ENCODE measurements around the gene CA5A.
"Not testable (repeated sequence)": the region's sequence is repeated elsewhere in the genome, so short reads cannot be mapped to it uniquely, and the experiment has no call there.

CA5A gene

GRCh38 chr16:87948119-87948545 lies 11.8 kb upstream of the CA5A start:
- no peak for DNase-seq (ENCODE audit: low read depth in 2 of 2)

GRCh38 chr16:87947356-87948118 lies 11.2 kb upstream of the CA5A start:
- no peak for DNase-seq (ENCODE audit: low read depth in 2 of 2)

- no peak for DNase-seq (ENCODE audit: low read depth in 2 of 2)
Measured at GRCh38 chr16:87946596-87947347, 10.4 kb upstream of the CA5A start.

DNA sequence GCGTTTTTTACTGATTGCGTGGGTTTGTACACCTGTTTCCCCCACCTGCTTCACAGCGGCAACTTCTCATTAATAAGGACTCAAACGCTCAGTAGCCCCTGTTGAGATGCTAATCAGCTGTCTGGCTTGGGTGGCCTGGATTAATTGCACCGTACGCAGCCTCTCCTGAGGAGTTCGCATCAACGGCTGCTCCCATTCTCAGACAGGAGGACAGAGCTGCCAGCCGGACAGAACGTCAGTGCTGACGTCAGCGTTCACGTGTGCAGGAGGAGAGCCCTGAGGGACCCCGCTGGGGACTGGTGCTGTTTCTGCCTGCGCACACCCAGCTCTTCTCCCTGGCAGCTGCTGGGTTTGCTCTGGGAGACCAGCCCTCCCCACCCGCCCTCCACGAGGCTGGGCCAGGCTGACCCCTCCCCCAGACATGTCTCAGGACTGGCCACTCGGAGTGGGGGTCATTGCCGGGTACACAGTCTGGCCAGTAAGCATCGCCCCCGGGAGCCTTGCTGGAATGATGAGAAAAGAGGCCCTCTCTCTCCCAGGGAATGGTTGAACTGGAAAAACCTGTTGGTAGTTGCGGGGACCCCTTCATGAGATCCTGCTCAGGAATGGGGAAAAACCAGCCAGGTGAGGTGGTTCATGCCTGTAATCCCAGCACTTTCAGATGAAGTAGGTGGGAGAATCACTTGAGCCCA lies 9.2 kb upstream of the CA5A start:
- no peak for DNase-seq (ENCODE audit: low read depth in 2 of 2)

GRCh38 chr16:87942680-87943079 lies 6.4 kb upstream of the CA5A start:
- no peak for DNase-seq (ENCODE audit: low read depth in 2 of 2)

- no peak for DNase-seq (ENCODE audit: low read depth in 2 of 2)
Measured at GRCh38 chr16:87939562-87940423, 3.5 kb upstream of the CA5A start.

GRCh38 chr16:87938412-87938949 lies 2.2 kb upstream of the CA5A start:
- DNase-seq (ENCODE audit: low read depth in 2 of 2) = no peak

DNA sequence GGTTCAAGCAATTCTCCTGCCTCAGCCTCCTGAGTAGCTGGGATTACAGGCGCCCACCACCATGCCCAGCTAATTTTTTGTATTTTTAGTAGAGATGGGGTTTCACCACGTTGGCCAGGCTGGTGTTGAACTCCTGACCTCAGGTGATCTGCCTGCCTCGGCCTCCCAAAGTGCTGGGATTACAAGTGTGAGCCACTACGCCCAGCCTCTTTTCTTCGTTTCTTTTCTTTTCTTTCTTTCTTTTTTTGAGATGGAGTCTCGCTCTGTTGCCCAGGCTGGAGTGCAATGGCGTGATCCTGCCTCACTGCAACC lies 858 bp upstream of the CA5A start:
- not testable (repeated sequence) for DNase-seq (ENCODE audit: low read depth in 2 of 2)

DNA sequence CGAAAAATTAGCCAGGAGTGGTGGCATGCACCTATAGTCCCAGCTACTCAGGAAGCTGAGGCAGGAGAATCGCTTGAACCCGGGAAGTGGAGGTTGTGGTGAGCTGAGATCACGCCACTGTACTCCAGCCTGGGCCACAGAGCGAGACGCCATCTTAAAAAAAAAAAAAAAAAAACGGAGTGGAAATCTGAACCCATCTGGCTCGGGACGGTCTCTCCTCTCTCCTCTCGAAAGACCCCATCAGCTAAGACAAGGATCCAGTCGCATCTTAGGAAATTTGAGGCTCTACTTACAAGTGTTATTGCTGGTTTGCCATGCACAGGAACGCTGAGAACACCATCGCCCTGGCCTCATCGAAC lies 334 bp downstream of the CA5A start:
- DNase-seq (ENCODE audit: low read depth in 2 of 2) = not testable (repeated sequence)

DNA sequence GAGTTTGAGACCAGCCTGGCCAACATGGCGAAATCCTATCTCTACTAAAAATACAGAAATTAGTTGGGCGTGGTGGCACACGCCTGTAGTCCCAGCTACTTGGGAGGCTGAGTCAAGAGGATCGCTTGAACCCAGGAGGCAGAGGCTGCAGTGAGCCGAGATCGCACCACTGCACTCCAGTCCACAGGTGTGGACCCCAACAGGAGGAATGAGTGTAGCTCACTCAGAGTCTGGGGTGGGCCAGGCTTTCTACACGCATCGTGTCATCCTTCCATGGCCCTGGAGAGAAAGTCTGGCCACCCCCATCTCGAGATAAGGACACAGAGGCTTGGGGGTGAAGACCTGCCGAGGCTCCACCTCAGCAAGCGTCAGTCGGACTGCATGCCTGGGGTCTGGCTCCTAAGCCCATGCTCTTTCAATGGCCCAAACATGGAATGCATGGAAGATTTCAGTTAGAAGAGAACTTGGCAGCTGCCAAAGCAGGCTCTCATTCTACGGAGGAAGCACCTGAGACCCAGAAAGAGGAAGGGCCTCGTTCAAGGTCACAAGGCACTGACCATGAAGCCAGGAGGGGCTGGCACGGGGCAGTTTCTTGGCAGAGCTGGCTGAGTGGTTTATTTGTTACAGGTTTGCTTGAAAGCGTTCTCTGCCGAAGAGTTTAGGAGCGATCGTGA lies 1.4 kb downstream of the CA5A start:
- not testable (repeated sequence) for DNase-seq (ENCODE audit: low read depth in 2 of 2)

GRCh38 chr16:87933140-87933495 lies 3.2 kb downstream of the CA5A start:
- DNase-seq (ENCODE audit: low read depth in 2 of 2) = no peak

DNA sequence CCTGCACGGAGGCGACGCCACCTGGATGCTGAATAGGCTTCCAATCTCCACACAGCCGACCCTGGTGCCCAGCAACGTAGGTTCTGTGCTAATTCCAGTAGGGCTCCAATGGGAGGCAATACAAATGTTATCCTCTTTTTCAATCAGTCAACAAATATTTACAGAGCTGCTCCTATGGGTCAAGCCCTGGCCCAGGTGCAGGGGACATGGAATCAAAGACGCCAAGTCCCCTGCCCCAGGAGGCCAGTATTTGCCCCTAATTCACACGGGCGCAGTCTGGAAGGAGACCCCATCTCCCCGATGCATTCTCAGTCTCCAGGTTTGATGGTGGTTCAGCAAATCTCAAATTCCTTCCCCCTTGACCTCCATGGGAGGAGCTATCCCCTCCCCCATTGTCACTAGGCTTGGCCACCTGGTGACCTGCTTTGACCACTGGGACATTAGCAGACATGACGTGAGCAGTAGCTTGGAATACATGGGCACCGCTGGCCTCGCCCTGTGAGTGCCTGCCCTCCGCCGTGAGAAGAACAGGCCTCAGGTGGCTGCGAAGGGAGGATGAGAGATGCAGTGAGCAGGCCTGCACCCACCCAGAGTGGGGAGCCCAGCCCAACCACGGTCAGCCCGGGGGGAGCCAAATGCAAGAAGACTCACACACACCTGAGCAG lies 3.7 kb downstream of the CA5A start:
- DNase-seq (ENCODE audit: low read depth in 2 of 2) = not testable (repeated sequence)

DNA sequence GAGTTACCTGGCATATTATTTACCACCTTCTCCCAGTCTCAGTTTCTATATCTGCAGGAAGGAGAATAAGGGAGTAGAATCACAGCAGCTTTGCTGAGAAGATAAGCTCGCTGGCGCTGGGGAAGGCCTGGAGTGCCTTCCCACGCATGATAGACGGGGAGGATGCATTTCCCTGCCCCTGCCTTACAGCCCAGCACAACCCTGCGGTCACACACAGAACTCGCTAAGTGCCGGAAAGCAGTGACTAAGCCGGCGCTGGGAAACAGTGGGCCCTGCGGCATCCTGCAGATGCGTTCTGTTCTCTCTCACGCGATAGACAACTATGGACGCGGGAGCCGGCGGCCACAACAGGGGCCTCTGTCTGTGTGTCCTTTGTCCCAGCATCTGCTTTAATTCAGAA lies 4.8 kb downstream of the CA5A start:
- no peak for DNase-seq (ENCODE audit: low read depth in 2 of 2)

- no peak for DNase-seq (ENCODE audit: low read depth in 2 of 2)
Measured at GRCh38 chr16:87930456-87930855, 5.9 kb downstream of the CA5A start.

- DNase-seq (ENCODE audit: low read depth in 2 of 2) = no peak
Measured at GRCh38 chr16:87929986-87930385, 6.3 kb downstream of the CA5A start.

DNA sequence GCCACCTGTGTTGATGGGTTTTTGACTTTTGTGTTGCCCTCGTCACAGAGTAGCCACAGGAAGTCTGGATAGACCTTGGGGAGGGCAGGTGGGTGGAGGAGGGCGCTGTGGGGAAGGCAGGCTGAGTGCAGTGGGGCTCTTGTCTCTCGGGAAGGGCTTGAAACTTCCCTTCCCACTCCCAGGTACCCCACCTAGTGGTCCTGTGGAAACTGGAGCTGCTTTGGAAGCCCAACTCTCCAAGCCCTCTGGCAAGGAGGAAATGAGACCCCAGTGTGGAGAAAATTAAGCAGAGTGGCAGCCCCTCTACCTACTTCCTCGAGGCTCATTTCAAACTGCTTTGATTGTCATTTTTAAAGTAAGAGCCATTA lies 9.2 kb downstream of the CA5A start:
- DNase-seq (ENCODE audit: low read depth in 2 of 2) = no peak

- peak in 1 of 2 donors; percentile 5 for DNase-seq (ENCODE audit: low read depth in 2 of 2)
Measured at GRCh38 chr16:87926246-87927194, 9.8 kb downstream of the CA5A start.

DNA sequence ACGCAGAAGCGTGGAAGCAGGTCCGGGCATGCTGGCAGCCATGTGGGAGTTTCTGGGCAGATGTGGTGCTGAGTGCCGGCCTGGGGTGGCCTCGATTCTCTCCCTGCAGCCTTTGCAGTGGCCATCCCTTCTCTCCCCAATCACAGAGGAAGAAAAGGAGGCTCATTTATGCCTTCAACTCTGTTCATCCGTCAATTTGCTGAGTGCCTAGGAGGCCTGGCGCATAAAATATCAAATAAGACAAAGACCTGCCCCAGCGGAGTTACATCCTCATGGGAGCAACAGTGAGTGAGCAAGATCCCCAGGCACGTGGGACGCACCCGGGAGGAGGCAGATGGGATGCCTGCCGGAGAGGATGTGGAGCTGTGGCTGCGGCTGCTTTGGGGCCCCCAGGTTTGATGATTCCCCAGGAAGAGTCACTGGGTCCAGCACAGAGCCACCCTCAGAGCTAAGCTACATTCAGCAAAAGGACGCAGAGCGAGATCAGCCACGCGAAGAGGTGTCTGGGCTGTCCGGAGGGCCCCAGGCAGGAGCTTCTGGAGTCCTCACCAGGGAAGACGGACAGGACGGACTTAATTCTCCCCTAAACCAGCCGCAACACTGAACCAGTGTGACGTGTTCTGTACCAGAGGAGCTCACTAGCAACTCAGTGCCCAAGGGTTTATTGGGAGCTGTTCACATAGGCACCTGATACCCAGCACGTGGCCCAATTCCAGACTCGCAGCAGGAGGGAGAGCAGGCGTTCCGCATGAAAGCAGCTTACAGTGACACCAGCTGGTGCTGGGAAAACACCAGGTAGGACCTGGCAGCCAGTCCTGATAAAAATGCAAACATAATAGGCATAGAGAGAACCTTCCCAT lies 11.3 kb downstream of the CA5A start:
- no peak for DNase-seq (ENCODE audit: low read depth in 2 of 2)

Data from stimulated activated CD8-positive, alpha-beta memory T cell treated with anti-CD3 and anti-CD28 coated beads, Interleukin-2, amount 100 ng/mL, for 48 hours (primary cell).